Measurements from ENCODE around the gene IFNAR2. TPM values are rescaled to one million over a fixed set of nuclear protein-coding genes. Genes with fewer than 3 reads are reported as not detected.
A peak's percentile ranks its signal among the peaks of the same experiment; 100 is the strongest.

Gene IFNAR2
- total RNA-seq, 1 donor from 2014 or later = 32.4 TPM

DNA sequence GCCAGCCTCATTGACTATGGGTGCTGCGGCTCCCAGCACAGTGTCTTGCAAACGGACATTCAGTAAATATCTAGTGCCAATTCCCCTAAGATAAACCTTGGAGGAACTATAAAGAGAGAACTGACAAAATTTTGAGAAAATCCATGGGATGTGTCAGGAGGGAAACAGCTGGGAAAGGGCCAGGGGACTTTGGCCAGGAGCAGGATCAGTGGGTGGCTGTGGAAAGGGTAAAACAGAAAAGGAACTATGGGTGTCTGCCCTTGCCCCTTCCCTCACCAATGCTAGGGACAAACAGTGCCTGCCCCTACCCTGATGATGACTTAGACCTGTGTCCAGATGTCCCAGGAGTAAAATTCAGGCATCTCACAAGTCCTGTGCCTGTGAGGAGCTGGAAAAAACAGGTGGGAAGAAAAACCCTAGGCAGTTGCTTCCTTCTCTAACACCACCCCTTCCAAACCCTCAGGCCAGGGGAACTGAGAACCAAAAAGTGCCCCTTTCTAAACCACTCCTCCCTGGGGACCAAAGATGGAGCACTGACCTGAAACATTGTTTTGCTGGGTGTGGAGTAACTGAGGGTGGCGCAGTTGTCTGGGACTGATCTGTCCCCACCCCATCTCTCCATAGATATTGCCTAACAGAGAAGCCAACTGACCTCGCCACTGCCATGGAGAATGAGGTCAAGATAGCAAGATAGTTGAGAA, 22.1 kb upstream of the IFNAR2 start:
- DNase-seq (no peak), ATAC-seq (no peak)
- intact Hi-C loops (cut with DNase I) = loop anchor here (10.0 kb wide), 1 partner anchor 227 kb away; no protein-coding TSS in a partner anchor
- no peaks in the 10 kb centered on the region for H3K27me3 ChIP-seq
- H3K4me3 ChIP-seq = no peak overlapping the region
- TF ChIP-seq, protein P1, sequence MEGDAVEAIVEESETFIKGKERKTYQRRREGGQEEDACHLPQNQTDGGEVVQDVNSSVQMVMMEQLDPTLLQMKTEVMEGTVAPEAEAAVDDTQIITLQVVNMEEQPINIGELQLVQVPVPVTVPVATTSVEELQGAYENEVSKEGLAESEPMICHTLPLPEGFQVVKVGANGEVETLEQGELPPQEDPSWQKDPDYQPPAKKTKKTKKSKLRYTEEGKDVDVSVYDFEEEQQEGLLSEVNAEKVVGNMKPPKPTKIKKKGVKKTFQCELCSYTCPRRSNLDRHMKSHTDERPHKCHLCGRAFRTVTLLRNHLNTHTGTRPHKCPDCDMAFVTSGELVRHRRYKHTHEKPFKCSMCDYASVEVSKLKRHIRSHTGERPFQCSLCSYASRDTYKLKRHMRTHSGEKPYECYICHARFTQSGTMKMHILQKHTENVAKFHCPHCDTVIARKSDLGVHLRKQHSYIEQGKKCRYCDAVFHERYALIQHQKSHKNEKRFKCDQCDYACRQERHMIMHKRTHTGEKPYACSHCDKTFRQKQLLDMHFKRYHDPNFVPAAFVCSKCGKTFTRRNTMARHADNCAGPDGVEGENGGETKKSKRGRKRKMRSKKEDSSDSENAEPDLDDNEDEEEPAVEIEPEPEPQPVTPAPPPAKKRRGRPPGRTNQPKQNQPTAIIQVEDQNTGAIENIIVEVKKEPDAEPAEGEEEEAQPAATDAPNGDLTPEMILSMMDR (IDR thresholded peaks at IDR 0.05) = no peak
- H3K36me3 ChIP-seq = no peaks in the 10 kb centered on the region
- no peak overlapping the region for H3K27ac ChIP-seq
- no peaks in the 10 kb centered on the region for H3K9me3 ChIP-seq
- peaks cover 24% of the 10 kb centered on the region for H3K4me1 ChIP-seq

DNA sequence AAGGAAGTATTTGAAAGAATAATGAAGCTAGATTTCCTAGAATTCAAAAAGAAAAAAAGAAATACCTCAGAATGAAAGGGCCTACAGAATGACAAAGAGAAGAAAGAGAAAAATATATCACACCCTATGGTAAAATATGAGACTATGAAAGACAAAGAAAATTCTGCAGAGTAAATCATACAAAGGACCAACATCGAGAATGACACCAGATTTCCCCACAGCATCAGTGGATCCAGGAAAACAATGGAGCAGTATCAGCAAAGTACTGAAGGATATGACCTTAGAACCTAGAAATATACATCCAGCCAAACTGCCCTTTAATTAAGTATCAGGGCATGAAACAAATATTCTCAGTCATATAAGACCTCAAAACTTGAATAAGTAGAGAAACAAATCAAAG, 21.2 kb upstream of the IFNAR2 start:
- Histone ChIP-seq H3K36me3 (no peaks in the 10 kb centered on the region), H3K4me1 (peaks cover 25% of the 10 kb centered on the region), H3K4me3 (no peak overlapping the region), H3K27me3 (no peaks in the 10 kb centered on the region), H3K9me3 (no peaks in the 10 kb centered on the region), H3K27ac (no peak overlapping the region)
- DNase-seq (no peak), ATAC-seq (no peak)
- TF ChIP-seq, protein P1 (IDR thresholded peaks at IDR 0.05) = no peak
- intact Hi-C loops (cut with DNase I) = loop anchor here (10.0 kb wide), 1 partner anchor 226 kb away; no protein-coding TSS in a partner anchor

DNA sequence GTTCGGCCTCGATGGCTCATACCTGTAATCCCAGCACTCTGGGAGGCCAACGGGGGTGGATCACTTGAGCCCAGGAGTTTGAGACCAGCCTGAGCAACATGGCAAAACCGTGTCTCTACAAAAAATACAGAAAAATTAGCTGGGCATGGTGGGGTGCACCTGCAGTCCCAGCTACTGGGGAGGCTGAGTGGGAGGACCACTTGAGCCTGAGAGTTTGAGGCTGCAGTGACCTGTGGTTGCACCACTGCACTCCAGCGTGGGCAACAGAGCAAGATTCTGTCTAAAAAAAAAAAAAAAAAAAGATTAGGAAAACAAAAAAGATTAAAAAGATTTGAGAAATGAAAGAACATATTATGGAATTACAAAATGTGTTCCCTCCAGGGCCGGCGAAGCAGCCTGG, 18.4 kb upstream of the IFNAR2 start:
- Histone ChIP-seq H3K36me3 (no peaks in the 10 kb centered on the region), H3K9me3 (no peaks in the 10 kb centered on the region), H3K4me1 (peaks cover 19% of the 10 kb centered on the region), H3K27me3 (no peaks in the 10 kb centered on the region), H3K4me3 (no peak overlapping the region), H3K27ac (no peak overlapping the region)
- TF ChIP-seq, protein P1 (IDR thresholded peaks at IDR 0.05) = no peak
- ATAC-seq = no peak
- DNase-seq = no peak
- intact Hi-C loops (cut with DNase I) = no loop called here

DNA sequence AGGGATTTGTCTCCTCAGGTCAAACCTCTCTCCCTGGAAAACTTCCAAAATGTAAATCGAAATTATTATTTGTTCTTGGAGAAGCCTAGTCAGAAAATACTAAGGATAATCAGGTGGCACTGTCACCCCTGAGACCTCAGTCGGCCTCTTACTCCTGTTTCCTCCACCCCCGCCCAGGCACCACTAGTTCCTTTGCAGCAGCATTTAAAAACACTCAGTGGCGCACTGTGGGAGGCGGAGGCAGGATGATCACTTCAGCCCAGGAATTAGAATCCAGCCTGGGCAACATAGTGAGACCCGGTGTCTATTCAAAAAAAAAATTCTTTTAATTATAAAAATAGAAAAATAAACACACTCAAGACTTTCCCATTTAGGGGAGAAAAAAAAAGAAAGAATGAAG, 18.0 kb upstream of the IFNAR2 start:
- no peaks in the 10 kb centered on the region for H3K27me3 ChIP-seq
- H3K27ac ChIP-seq = no peak overlapping the region
- intact Hi-C loops (cut with DNase I) = no loop called here
- no peak for DNase-seq
- H3K4me3 ChIP-seq = no peak overlapping the region
- no peaks in the 10 kb centered on the region for H3K9me3 ChIP-seq
- ATAC-seq = no peak
- H3K36me3 ChIP-seq = no peaks in the 10 kb centered on the region
- TF ChIP-seq, protein P1 (IDR thresholded peaks at IDR 0.05) = no peak
- H3K4me1 ChIP-seq = peaks cover 23% of the 10 kb centered on the region

DNA sequence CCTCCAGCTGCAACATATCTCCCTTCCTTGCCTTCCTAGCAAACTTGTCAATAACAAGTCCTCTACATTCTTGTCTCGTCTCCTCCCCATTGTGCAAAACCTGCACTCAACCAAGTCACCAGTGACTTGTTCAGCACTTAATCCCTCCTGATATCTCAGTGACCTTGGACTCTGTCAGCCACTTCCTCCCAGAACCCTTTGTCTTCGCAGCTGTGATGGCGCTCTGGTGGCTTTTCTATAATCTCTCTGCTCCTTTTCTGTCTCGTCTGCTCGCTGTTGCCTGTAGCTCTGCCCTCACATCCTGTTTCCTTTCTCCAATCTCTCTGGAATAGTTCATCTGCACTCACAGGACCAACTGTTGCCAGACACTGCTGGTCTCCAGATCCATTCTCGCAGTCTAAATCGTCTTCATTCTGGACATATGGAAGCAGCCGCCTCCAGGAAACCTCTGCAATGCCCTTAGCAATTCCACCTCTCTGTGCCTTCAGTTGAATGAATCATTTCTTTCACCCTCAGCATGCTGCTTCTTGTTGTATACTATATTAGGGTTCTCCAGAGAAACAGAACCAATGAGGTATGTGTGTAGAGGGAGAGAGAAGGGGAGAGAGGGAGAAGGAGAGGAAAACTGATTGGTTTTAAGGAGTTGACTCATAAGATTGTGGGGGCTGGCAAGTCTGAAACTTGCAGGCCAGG, 17.4 kb upstream of the IFNAR2 start:
- TF ChIP-seq, protein P1 (IDR thresholded peaks at IDR 0.05) = no peak
- intact Hi-C loops (cut with DNase I) = no loop called here
- DNase-seq = no peak
- Histone ChIP-seq H3K36me3 (no peaks in the 10 kb centered on the region), H3K4me1 (peaks cover 23% of the 10 kb centered on the region), H3K4me3 (no peak overlapping the region), H3K27ac (peak overlapping the region; percentile 12), H3K27me3 (no peaks in the 10 kb centered on the region), H3K9me3 (no peaks in the 10 kb centered on the region)
- ATAC-seq = no peak
